Measurements from ENCODE around the gene PARPBP. TPM values are rescaled to one million over a fixed set of nuclear protein-coding genes. Genes with fewer than 3 reads are reported as not detected.
"Not testable (repeated sequence)": the region's sequence is repeated elsewhere in the genome, so short reads cannot be mapped to it uniquely, and the experiment has no call there.

PARPBP gene
- total RNA-seq, 2 donors from 2014 or later: 2.8 to 3.4 TPM

GRCh38 chr12:102227954-102228353 lies 108.0 kb downstream of the PARPBP start:
- Mint-ChIP-seq H3K27ac (no peak overlapping the region), H3K36me3 (ENCODE audit: low read depth) (no peaks in the 10 kb centered on the region), H3K4me3 (no peak overlapping the region), H3K4me1 (no peaks in the 10 kb centered on the region), H3K27me3 (peaks cover 29% of the 10 kb centered on the region)
- DNase-seq (no peak), ATAC-seq (no peak)
- no peaks in the 10 kb centered on the region for H3K9me3 ChIP-seq (ENCODE audit: control insufficient read depth, low read length, poor library complexity, severe bottlenecking)

- H3K9me3 ChIP-seq (ENCODE audit: control insufficient read depth, low read length, poor library complexity, severe bottlenecking): no peaks in the 10 kb centered on the region
- Mint-ChIP-seq H3K27ac (no peak overlapping the region), H3K27me3 (peaks cover 29% of the 10 kb centered on the region)
Observed at GRCh38 chr12:102232036-102232435, 112.1 kb downstream of the PARPBP start.

GRCh38 chr12:102232446-102232845 lies 112.5 kb downstream of the PARPBP start:
- no peaks in the 10 kb centered on the region for H3K36me3 Mint-ChIP-seq (ENCODE audit: low read depth)
- H3K4me3 Mint-ChIP-seq: no peak overlapping the region
- H3K27me3 Mint-ChIP-seq: peaks cover 29% of the 10 kb centered on the region
- DNase-seq: no peak
- H3K4me1 Mint-ChIP-seq: no peaks in the 10 kb centered on the region
- no peak overlapping the region for H3K27ac Mint-ChIP-seq
- ATAC-seq: no peak
- no peaks in the 10 kb centered on the region for H3K9me3 ChIP-seq (ENCODE audit: control insufficient read depth, low read length, poor library complexity, severe bottlenecking)

More at GRCh38 chr12:102232036-102232435, 112.1 kb downstream of the PARPBP start:
- Mint-ChIP-seq H3K4me1 (no peaks in the 10 kb centered on the region), H3K4me3 (no peak overlapping the region), H3K36me3 (ENCODE audit: low read depth) (no peaks in the 10 kb centered on the region)
- DNase-seq: no peak
- ATAC-seq: no peak

- H3K36me3 Mint-ChIP-seq (ENCODE audit: low read depth): no peaks in the 10 kb centered on the region
Observed at GRCh38 chr12:102234599-102234998, 114.6 kb downstream of the PARPBP start.

GRCh38 chr12:102240859-102241258 lies 120.9 kb downstream of the PARPBP start:
- not testable (repeated sequence) for H3K9me3 ChIP-seq (ENCODE audit: control insufficient read depth, low read length, poor library complexity, severe bottlenecking); H3K27ac Mint-ChIP-seq; DNase-seq; H3K4me3 Mint-ChIP-seq; H3K27me3 Mint-ChIP-seq; ATAC-seq; H3K36me3 Mint-ChIP-seq (ENCODE audit: low read depth); H3K4me1 Mint-ChIP-seq

More at GRCh38 chr12:102234599-102234998, 114.6 kb downstream of the PARPBP start:
- DNase-seq: no peak
- peaks cover 24% of the 10 kb centered on the region for H3K27me3 Mint-ChIP-seq
- H3K4me1 Mint-ChIP-seq: no peaks in the 10 kb centered on the region
- H3K27ac Mint-ChIP-seq: no peak overlapping the region
- no peaks in the 10 kb centered on the region for H3K9me3 ChIP-seq (ENCODE audit: control insufficient read depth, low read length, poor library complexity, severe bottlenecking)
- no peak for ATAC-seq
- no peak overlapping the region for H3K4me3 Mint-ChIP-seq

Other genes with a start within 250 kb of the PARPBP start
- 1 to 10 TPM; 1.8 to 3.1 TPM for gene DRAM1, start 242.6 kb upstream of the PARPBP start, total RNA-seq
- 10 to 100 TPM; 27.8 to 37.6 TPM for gene WASHC3, start 58.2 kb upstream of the PARPBP start, total RNA-seq
- gene NUP37, start 69 bp upstream of the PARPBP start, total RNA-seq: 10 to 100 TPM; 11.0 to 12.5 TPM
- not detected for gene PMCH, start 77.7 kb downstream of the PARPBP start, total RNA-seq

Data from T-helper 17 cell (primary cell).